HG03196 (cell line): ENCODE measurements around the gene CHDH.

Experiments
- ATAC-seq: cut with Tn5 transposase; IDR thresholded peaks from one replicate; pipeline ENCODE4 v1.9.1; 2021; ENCODE audit not compliant: unreplicated experiment

The CHDH gene

GRCh38 chr3:53826048-53826447 lies 20.2 kb downstream of the CHDH start:
- no peak for ATAC-seq

DNA sequence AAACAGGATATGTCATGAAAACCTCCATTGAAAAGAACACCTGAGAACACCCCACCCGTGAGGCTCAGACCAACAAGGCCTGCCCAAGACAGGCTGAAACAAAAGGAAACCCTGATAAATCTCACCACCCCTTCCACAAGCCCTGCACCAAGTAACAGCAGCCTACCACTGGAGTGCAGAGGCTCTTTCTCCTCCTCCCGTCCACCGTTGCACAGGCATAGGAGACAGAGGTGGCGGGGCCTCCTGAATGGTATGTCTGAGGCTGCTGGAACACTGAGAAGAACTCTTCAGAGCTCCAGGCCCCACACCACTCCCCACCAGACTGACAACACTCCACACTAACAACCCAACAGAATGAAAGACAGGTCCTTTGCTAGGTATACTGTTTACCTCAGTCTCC lies 21.4 kb downstream of the CHDH start:
- no peak for ATAC-seq

GRCh38 chr3:53823956-53824657 lies 22.1 kb downstream of the CHDH start:
- no peak for ATAC-seq

GRCh38 chr3:53823026-53823955 lies 22.9 kb downstream of the CHDH start:
- ATAC-seq, result no peak

- no peak for ATAC-seq
These were observed 23.9 kb downstream of the CHDH start for GRCh38 chr3:53822331-53822741.

DNA sequence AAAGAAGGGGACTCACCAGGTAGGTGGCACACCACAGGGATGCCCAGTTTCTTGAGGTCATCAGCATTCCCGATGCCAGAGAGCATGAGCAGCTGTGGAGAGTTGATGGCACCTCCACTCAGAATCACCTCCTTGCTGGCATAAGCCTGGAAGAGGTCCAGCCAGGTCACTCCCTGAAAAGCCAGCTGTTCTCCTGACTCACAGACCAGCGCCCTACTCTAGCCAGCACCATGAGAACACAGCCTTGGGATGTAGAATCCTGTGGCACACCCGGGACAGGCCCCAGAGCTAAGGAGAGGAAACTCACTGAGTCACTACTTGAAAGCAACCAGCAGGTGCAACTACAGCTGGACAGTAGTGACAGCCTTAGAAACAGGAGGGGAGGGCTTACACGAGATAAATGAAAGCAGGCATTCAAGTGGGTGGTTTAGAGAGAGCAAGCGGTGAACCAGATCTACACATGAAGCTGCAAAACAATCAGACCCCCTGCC lies 24.5 kb downstream of the CHDH start:
- no peak for ATAC-seq

DNA sequence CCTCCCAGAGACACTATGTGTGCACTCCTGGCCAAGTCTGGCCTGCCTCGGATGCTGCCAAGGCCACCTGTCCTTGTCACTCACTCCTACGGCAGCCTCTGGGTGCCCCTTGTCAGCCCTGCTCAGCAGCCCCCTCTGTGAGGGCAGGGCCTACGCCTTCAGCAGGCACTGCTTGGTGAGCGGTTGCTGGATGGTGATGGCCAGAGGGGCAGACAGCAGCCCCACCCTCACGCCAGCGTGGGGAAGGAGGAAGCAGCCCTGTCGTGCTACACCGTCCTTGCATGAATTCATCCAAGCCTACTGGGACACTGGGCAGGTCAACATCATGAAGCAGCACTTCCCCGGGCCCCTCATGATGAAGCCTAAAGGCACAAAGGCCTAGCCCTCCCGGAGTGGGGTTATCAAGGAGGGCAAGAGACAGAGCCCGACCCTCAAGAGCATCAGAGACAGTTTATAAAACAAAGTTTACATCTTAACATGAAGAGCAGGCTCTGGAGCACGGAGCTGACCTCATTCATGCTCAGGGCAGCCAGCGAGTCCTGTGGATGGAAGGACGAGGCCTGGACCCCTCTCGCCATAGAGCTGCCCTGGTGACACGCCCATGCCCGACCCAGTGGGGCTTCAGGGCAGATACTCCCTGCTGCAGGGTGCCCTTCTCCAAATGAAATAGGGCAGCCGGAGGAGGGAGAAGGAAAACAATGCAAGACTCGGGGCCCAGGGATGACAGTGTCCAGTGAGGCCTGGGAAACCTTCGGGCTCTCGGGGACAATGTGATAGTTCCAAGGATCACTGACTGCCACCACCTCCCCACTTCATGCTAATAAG lies 25.3 kb downstream of the CHDH start:
- no peak for ATAC-seq

DNA sequence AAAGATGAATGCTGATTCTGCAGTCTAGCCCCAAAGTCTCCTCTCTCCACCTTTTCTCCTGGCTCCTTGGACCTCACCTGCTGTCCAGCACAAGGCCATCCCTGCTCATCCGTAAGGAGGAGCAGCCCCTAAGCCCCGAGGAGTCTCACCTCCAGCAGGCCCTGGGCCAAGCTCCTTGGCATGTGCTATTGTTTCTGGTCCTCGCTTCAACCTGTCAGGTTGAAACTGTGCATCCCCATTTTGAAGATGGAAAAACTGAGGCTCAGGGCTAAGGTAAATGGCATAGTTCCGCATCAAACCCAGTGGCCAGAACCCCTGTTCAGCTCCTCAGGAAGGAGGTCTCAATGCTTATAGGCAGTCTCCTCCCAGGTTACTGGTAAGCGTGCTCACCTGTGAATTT lies 26.1 kb downstream of the CHDH start:
- no peak for ATAC-seq

DNA sequence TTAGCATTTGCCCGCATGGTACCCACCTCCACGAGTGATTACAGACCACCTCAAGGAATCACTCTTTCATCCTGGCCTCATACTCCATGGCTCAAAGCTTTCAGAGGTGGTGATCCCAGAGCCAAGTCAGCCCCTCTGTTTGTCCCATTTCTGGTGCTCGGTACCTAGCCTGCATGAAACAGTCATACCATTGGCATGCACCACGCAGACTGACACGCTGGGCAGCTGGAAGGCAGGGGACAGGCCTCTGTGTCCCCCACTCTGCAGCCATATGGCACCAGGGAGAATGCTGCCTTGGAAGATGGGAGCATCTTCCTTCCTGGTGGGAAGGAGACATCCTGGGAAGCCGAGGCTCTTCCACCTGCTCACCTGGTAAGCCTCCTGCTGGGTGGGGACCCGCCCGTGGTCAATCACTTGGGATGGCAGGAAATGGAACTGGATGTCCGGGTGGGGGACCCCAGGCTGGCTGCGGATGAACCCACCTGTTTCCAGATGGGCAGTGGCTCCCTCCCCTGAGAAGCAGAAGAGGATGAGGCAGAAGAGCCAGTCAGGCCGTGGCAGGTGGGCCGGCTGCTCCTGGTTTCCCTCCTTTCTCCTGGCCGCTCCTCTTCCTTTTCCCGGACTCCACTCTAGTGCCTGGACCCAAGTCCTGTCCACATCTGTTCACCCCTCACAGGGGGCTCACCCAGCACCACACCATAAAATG lies 26.9 kb downstream of the CHDH start:
- ATAC-seq, result no peak

GRCh38 chr3:53818221-53819162 lies 27.7 kb downstream of the CHDH start:
- ATAC-seq, result no peak

DNA sequence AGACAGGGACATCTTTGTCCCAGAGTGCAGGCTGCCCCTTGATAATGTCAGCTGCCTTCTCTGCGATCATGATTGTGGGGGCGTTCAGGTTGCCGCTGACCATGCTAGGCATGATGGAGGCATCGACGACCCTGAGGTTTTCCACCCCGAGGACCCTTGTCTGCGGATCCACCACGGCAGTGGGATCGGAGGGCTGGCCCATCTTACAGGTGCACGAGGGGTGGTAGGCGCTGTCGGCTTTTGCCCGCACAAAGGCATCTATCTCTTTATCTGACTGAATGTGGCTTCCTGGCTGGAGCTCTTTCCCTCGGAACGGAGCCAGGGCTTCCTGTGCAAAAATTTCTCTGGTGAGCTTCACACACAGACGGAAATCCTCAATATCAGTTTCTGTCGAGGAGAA lies 28.4 kb downstream of the CHDH start:
- no peak for ATAC-seq

- ATAC-seq, result no peak
These were observed 29.0 kb downstream of the CHDH start for GRCh38 chr3:53817211-53817610.

DNA sequence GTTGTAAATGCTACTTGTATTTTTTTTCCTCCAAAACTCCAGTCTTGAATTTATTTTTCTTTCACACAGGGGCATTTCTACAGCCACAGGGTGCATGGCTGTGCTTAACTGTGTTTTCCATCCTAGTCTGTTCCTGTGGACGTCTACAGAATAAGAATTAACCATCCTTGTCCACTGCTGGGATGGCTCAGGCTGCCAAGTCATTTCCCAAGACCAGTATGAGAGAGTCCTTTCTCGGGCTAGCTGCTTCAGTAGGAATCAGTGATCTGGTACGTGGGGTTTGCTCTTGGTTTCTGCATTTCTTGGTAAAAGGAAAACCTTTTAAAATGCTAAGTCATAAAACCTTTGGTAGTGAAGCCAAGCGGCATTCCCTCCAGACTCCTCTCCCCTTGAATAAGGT lies 29.8 kb downstream of the CHDH start:
- ATAC-seq, result no peak

- no peak for ATAC-seq
These were observed 30.6 kb downstream of the CHDH start for GRCh38 chr3:53815651-53816050.

- ATAC-seq, result no peak
These were observed 31.2 kb downstream of the CHDH start for GRCh38 chr3:53815067-53815466.

DNA sequence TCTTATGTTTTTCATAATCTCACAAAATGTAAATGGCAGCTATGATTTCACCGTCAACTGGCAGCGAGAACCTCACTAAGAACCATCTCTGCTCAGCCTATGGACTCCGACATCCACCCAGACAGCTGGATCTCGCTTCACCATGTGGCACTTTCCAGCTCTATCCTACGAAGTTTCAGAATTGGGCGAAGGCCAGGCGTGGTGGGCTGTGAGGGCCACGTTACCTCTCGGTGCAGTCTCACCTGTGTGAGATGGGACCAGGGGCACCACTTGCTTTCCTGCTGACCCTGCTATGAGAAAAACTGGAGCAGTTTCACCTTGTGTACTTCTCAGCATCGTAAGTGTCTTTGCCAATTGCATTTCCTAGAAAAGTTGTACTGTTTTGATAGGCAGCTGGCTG lies 32.3 kb downstream of the CHDH start:
- no peak for ATAC-seq

DNA sequence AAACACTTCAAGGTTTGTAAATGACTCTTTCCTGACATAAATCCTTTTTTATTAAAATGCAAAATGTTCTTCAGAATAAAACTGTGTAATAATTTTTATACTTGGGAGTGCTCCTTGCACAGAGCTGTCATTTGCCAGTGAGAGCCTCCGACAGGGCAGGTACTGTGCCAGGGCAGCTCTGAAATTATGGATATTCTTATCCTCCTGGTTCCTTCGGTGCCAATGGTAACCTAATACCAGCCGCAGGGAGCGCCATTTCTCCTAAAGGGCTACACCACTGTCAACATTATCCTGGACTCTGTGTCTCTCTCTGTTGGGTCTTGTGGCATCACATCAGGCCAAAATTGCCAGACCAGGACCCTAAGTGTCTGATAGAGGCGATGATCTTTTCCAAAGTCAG lies 33.0 kb downstream of the CHDH start:
- no peak for ATAC-seq

DNA sequence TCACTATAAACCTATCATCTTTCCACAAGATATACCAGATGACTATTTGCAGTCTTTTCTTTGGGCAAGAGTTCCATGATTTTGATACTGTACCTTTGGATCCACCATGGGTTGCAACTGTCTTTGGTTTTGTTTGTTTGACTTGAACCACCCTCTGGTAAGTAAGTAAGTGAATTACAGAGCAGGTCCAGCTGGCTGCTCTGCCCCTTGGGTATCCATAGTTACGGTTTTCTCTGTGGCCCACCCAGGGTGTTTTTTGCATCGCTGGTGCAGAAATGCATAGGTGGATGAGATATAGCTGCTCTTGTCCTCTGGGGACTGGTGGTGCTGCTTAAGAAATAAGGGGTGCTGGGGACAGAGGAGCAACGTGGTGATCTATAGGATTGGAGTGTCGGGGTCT lies 33.8 kb downstream of the CHDH start:
- ATAC-seq, result no peak

GRCh38 chr3:53811143-53811927 lies 34.9 kb downstream of the CHDH start:
- ATAC-seq, result no peak
